Measurements from ENCODE around the gene PTPRF. TPM values are rescaled to one million over a fixed set of nuclear protein-coding genes. Genes with fewer than 3 reads are reported as not detected.
"Not testable (repeated sequence)": the region's sequence is repeated elsewhere in the genome, so short reads cannot be mapped to it uniquely, and the experiment has no call there.

The PTPRF gene
- total RNA-seq, 1 donor from 2014 or later = 2.9 TPM

GRCh38 chr1:43637267-43637666 is 106.6 kb downstream of the PTPRF start:
- H3K27me3 ChIP-seq (ENCODE audit: low read depth) = peaks cover 10% of the 10 kb centered on the region
- DNase-seq = no peak
- H3K36me3 ChIP-seq = no peaks in the 10 kb centered on the region
- no peaks in the 10 kb centered on the region for H3K4me1 ChIP-seq
- intact Hi-C loops (cut with micrococcal nuclease) = no loop called here
- H3K4me3 ChIP-seq = no peak overlapping the region
- no peak for TF ChIP-seq CTCF (IDR thresholded peaks at IDR 0.05; ENCODE audit: borderline replicate concordance)
- H3K27ac ChIP-seq (replicated peaks) = no peak overlapping the region
- no peaks in the 10 kb centered on the region for H3K9me3 ChIP-seq (replicated peaks)

- H3K4me3 ChIP-seq; H3K4me1 ChIP-seq; H3K9me3 ChIP-seq (replicated peaks); DNase-seq; intact Hi-C loops (cut with micrococcal nuclease); H3K36me3 ChIP-seq; H3K27ac ChIP-seq (replicated peaks): not testable (repeated sequence)
- peaks cover 10% of the 10 kb centered on the region for H3K27me3 ChIP-seq (ENCODE audit: low read depth)
Measured at GRCh38 chr1:43638381-43638780, 107.7 kb downstream of the PTPRF start.

DNA sequence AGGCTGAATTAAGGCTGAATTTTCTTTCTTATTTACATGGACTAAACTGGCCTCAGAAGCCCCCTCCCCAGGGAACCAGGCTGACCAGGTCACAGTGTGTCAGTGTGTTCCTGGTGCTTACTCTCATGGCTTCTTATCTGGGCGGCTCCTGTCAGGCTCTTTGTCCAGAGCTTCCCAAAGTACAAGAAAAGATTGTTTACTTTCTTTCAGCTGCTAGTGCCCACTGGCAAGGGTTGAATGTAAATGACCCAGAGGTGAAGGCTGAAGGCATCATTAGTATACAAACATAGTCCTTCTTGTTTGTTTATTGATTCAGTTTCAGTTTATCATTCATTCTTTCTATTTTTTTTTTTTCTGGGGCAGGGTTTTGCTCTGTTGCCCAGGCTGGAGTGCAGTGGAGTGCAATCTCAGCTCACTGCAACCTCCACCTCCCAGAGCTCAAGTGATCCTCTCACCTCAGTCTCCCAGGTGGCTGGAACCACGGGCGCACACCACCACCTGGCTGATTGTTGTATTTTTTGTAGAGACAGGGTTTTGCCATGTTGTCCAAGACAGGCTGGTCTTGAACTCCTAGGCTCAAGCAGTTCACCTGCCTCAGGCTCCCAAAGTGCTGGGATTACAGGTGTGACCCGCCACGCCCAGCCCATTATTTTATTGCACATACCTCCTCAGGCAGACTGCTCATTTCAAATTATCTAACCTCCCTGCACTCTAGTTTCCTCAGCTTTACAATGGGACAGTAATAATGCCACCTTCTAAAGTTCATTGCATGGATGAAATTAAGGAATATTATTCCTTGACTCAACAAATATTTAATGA is 109.5 kb downstream of the PTPRF start:
- Histone ChIP-seq H3K27me3 (ENCODE audit: low read depth) (peaks cover 15% of the 10 kb centered on the region), H3K36me3 (no peaks in the 10 kb centered on the region), H3K4me1 (no peaks in the 10 kb centered on the region), H3K27ac (replicated peaks) (no peak overlapping the region), H3K9me3 (replicated peaks) (no peaks in the 10 kb centered on the region), H3K4me3 (no peak overlapping the region)
- intact Hi-C loops (cut with micrococcal nuclease) = no loop called here
- TF ChIP-seq CTCF (IDR thresholded peaks at IDR 0.05; ENCODE audit: borderline replicate concordance) = no peak
- DNase-seq = no peak

GRCh38 chr1:43644558-43644957 is 113.9 kb downstream of the PTPRF start:
- H3K9me3 ChIP-seq (replicated peaks) = no peaks in the 10 kb centered on the region
- intact Hi-C loops (cut with micrococcal nuclease) = no loop called here

DNA sequence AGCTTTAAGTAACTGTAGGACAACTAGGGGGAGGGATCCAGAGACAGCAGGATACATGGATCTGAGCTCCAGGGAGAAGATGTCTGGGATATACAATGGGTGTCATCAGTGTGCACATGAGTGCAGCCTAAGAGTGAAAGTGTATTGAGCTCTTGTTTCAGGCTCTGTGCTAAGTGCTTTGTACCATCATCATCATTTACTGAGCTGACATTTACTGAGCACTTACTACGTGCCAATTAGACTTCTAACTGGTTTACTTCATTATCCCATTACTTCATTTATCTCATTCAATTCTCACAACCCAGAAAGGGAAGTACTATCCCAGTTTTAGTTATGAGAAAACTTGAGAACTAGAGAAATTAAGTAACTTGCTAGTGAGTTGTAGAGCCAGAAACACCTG is 114.8 kb downstream of the PTPRF start:
- peaks cover 5% of the 10 kb centered on the region for H3K4me1 ChIP-seq
- intact Hi-C loops (cut with micrococcal nuclease) = no loop called here
- no peaks in the 10 kb centered on the region for H3K36me3 ChIP-seq
- peaks cover 16% of the 10 kb centered on the region for H3K27me3 ChIP-seq (ENCODE audit: low read depth)
- no peak overlapping the region for H3K4me3 ChIP-seq
- H3K9me3 ChIP-seq (replicated peaks) = no peaks in the 10 kb centered on the region
- no peak for DNase-seq
- TF ChIP-seq CTCF (IDR thresholded peaks at IDR 0.05; ENCODE audit: borderline replicate concordance) = no peak
- no peak overlapping the region for H3K27ac ChIP-seq (replicated peaks)

More at GRCh38 chr1:43644558-43644957, 113.9 kb downstream of the PTPRF start:
- no peak for TF ChIP-seq CTCF (IDR thresholded peaks at IDR 0.05; ENCODE audit: borderline replicate concordance)
- H3K36me3 ChIP-seq = no peaks in the 10 kb centered on the region
- no peak overlapping the region for H3K4me3 ChIP-seq
- no peak overlapping the region for H3K27ac ChIP-seq (replicated peaks)
- H3K27me3 ChIP-seq (ENCODE audit: low read depth) = peaks cover 16% of the 10 kb centered on the region
- H3K4me1 ChIP-seq = peaks cover 3% of the 10 kb centered on the region
- no peak for DNase-seq

GRCh38 chr1:43647331-43647730 is 116.6 kb downstream of the PTPRF start:
- peaks cover 16% of the 10 kb centered on the region for H3K27me3 ChIP-seq (ENCODE audit: low read depth)
- H3K9me3 ChIP-seq (replicated peaks); H3K27ac ChIP-seq (replicated peaks); intact Hi-C loops (cut with micrococcal nuclease); H3K36me3 ChIP-seq; DNase-seq; H3K4me3 ChIP-seq: not testable (repeated sequence)
- H3K4me1 ChIP-seq = peaks cover 24% of the 10 kb centered on the region
